HEK293 (cell line): ENCODE measurements around the gene GIMAP1.

ENCODE experiments used
- BCL11A ChIP-seq: fragments of 450-650 bp; formaldehyde crosslinking; IDR thresholded peaks from 2 replicates; pipeline ENCODE4 v1.5.1; 2016; ENCODE audit warnings: low read depth, missing biosample characterization, missing genetic modification characterization
- IKZF3 ChIP-seq: fragments of 450-650 bp; IDR thresholded peaks from 2 replicates; pipeline ENCODE4 v1.5.0; 2018; ENCODE audit warnings: missing biosample characterization, mild to moderate bottlenecking, missing genetic modification characterization, moderate library complexity
- TCF7L2 ChIP-seq: IDR thresholded peaks from 2 replicates; pipeline ENCODE4 v1.6.1; 2011; ENCODE audit warnings: low read depth, mild to moderate bottlenecking, inconsistent platforms, low read length, moderate library complexity, borderline replicate concordance
- TRIM28 ChIP-seq: IDR thresholded peaks from 2 replicates; pipeline ENCODE4 v1.6.1; 2011; ENCODE audit warnings: low read length, control low read depth, borderline replicate concordance
- ZFP41 ChIP-seq: fragments of 450-650 bp; formaldehyde crosslinking; IDR thresholded peaks from 2 replicates; pipeline ENCODE4 v1.5.1; 2016; ENCODE audit warnings: missing biosample characterization, missing genetic modification characterization, borderline replicate concordance
- ZNF239 ChIP-seq: fragments of 450-650 bp; formaldehyde crosslinking; IDR thresholded peaks from 2 replicates; pipeline ENCODE4 v1.5.1; 2016; ENCODE audit warnings: missing biosample characterization, missing genetic modification characterization
- ZNF48 ChIP-seq: fragments of 450-650 bp; formaldehyde crosslinking; IDR thresholded peaks from 2 replicates; pipeline ENCODE4 v1.5.1; 2016; ENCODE audit warnings: missing biosample characterization, missing genetic modification characterization
- ZNF837 ChIP-seq: fragments of 450-650 bp; formaldehyde crosslinking; IDR thresholded peaks from 2 replicates; pipeline ENCODE4 v1.5.1; 2016; ENCODE audit warnings: missing biosample characterization, missing genetic modification characterization
- TF ChIP-seq, protein P1 (sequence below): fragments of 450-650 bp; formaldehyde crosslinking; IDR thresholded peaks from 2 replicates; pipeline ENCODE4 v1.5.1; 2016; ENCODE audit warnings: missing biosample characterization, missing genetic modification characterization
- TF ChIP-seq, protein P2 (sequence below): fragments of 450-650 bp; formaldehyde crosslinking; IDR thresholded peaks from 2 replicates; pipeline ENCODE4 v1.5.1; 2016; ENCODE audit warnings: missing biosample characterization, missing genetic modification characterization
- TF ChIP-seq, protein P3 (sequence below): fragments of 450-650 bp; formaldehyde crosslinking; IDR thresholded peaks from 2 replicates; pipeline ENCODE4 v1.5.1; 2017; ENCODE audit warnings: missing biosample characterization, missing genetic modification characterization
- TF ChIP-seq, protein P4 (sequence below): fragments of 450-650 bp; formaldehyde crosslinking; IDR thresholded peaks from 2 replicates; pipeline ENCODE4 v1.5.1; 2016; ENCODE audit warnings: missing biosample characterization, missing genetic modification characterization, low read depth

DNA sequence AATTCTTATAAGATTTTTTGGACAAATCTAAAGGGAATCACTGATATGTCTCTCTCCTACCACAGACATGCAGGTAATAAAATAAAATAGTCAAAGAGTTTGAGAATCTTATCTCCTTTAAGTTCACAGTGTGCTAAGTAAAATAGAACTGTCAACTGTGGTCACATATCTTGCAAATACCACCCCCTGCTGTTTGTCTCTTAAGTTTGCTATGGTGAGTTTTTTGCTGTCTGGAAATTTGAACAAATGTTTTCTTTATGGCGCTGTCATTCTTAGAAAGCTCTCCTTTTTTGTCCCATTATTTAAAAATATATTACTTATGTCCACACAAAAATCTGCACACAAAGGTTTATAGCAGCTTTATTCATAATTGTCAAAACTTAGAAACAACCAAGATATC is 40.4 kb downstream of the GIMAP1 start:
- TF ChIP-seq, protein P1, sequence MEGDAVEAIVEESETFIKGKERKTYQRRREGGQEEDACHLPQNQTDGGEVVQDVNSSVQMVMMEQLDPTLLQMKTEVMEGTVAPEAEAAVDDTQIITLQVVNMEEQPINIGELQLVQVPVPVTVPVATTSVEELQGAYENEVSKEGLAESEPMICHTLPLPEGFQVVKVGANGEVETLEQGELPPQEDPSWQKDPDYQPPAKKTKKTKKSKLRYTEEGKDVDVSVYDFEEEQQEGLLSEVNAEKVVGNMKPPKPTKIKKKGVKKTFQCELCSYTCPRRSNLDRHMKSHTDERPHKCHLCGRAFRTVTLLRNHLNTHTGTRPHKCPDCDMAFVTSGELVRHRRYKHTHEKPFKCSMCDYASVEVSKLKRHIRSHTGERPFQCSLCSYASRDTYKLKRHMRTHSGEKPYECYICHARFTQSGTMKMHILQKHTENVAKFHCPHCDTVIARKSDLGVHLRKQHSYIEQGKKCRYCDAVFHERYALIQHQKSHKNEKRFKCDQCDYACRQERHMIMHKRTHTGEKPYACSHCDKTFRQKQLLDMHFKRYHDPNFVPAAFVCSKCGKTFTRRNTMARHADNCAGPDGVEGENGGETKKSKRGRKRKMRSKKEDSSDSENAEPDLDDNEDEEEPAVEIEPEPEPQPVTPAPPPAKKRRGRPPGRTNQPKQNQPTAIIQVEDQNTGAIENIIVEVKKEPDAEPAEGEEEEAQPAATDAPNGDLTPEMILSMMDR (tag by site-specific recombination) = no peak
- no peak for TF ChIP-seq ZFP41
- no peak for TF ChIP-seq TRIM28
- TF ChIP-seq ZNF48 (tag by site-specific recombination) = no peak
- TF ChIP-seq BCL11A (tag by site-specific recombination) = no peak
- TF ChIP-seq TCF7L2 = no peak
- no peak for TF ChIP-seq ZNF239
- TF ChIP-seq, protein P2, sequence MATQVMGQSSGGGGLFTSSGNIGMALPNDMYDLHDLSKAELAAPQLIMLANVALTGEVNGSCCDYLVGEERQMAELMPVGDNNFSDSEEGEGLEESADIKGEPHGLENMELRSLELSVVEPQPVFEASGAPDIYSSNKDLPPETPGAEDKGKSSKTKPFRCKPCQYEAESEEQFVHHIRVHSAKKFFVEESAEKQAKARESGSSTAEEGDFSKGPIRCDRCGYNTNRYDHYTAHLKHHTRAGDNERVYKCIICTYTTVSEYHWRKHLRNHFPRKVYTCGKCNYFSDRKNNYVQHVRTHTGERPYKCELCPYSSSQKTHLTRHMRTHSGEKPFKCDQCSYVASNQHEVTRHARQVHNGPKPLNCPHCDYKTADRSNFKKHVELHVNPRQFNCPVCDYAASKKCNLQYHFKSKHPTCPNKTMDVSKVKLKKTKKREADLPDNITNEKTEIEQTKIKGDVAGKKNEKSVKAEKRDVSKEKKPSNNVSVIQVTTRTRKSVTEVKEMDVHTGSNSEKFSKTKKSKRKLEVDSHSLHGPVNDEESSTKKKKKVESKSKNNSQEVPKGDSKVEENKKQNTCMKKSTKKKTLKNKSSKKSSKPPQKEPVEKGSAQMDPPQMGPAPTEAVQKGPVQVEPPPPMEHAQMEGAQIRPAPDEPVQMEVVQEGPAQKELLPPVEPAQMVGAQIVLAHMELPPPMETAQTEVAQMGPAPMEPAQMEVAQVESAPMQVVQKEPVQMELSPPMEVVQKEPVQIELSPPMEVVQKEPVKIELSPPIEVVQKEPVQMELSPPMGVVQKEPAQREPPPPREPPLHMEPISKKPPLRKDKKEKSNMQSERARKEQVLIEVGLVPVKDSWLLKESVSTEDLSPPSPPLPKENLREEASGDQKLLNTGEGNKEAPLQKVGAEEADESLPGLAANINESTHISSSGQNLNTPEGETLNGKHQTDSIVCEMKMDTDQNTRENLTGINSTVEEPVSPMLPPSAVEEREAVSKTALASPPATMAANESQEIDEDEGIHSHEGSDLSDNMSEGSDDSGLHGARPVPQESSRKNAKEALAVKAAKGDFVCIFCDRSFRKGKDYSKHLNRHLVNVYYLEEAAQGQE = no peak
- TF ChIP-seq, protein P3, sequence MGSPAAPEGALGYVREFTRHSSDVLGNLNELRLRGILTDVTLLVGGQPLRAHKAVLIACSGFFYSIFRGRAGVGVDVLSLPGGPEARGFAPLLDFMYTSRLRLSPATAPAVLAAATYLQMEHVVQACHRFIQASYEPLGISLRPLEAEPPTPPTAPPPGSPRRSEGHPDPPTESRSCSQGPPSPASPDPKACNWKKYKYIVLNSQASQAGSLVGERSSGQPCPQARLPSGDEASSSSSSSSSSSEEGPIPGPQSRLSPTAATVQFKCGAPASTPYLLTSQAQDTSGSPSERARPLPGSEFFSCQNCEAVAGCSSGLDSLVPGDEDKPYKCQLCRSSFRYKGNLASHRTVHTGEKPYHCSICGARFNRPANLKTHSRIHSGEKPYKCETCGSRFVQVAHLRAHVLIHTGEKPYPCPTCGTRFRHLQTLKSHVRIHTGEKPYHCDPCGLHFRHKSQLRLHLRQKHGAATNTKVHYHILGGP (tag by site-specific recombination) = no peak
- TF ChIP-seq IKZF3 = no peak
- TF ChIP-seq ZNF837 (tag by site-specific recombination) = no peak
- TF ChIP-seq, protein P4, sequence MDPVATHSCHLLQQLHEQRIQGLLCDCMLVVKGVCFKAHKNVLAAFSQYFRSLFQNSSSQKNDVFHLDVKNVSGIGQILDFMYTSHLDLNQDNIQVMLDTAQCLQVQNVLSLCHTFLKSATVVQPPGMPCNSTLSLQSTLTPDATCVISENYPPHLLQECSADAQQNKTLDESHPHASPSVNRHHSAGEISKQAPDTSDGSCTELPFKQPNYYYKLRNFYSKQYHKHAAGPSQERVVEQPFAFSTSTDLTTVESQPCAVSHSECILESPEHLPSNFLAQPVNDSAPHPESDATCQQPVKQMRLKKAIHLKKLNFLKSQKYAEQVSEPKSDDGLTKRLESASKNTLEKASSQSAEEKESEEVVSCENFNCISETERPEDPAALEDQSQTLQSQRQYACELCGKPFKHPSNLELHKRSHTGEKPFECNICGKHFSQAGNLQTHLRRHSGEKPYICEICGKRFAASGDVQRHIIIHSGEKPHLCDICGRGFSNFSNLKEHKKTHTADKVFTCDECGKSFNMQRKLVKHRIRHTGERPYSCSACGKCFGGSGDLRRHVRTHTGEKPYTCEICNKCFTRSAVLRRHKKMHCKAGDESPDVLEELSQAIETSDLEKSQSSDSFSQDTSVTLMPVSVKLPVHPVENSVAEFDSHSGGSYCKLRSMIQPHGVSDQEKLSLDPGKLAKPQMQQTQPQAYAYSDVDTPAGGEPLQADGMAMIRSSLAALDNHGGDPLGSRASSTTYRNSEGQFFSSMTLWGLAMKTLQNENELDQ = no peak
